Measurements from ENCODE around the gene ACCS.

- TF ChIP-seq CTCF (IDR thresholded peaks at IDR 0.05), result no peak
- TF ChIP-seq POLR2A (IDR thresholded peaks at IDR 0.05), result no peak
Observed at GRCh38 chr11:44030996-44031395, 35.1 kb upstream of the ACCS start.

All from lower leg skin (tissue), 3 donors.